Measurements from ENCODE around the gene HIBCH. TPM values are rescaled to one million over a fixed set of nuclear protein-coding genes. Genes with fewer than 3 reads are reported as not detected.
"Not testable (repeated sequence)": the region's sequence is repeated elsewhere in the genome, so short reads cannot be mapped to it uniquely, and the experiment has no call there.

HIBCH gene
- total RNA-seq, 1 donor from 2014 or later: 64.0 TPM

- peaks cover 18% of the 10 kb centered on the region for H3K36me3 Mint-ChIP-seq
- no peak overlapping the region for H3K4me3 Mint-ChIP-seq
- H3K27me3 Mint-ChIP-seq (ENCODE audit: low read depth): no peaks in the 10 kb centered on the region
- H3K27ac Mint-ChIP-seq: no peak overlapping the region
- H3K4me1 Mint-ChIP-seq: peaks cover 22% of the 10 kb centered on the region
- H3K9me3 Mint-ChIP-seq: no peaks in the 10 kb centered on the region
- TF ChIP-seq, protein P1, sequence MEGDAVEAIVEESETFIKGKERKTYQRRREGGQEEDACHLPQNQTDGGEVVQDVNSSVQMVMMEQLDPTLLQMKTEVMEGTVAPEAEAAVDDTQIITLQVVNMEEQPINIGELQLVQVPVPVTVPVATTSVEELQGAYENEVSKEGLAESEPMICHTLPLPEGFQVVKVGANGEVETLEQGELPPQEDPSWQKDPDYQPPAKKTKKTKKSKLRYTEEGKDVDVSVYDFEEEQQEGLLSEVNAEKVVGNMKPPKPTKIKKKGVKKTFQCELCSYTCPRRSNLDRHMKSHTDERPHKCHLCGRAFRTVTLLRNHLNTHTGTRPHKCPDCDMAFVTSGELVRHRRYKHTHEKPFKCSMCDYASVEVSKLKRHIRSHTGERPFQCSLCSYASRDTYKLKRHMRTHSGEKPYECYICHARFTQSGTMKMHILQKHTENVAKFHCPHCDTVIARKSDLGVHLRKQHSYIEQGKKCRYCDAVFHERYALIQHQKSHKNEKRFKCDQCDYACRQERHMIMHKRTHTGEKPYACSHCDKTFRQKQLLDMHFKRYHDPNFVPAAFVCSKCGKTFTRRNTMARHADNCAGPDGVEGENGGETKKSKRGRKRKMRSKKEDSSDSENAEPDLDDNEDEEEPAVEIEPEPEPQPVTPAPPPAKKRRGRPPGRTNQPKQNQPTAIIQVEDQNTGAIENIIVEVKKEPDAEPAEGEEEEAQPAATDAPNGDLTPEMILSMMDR (IDR thresholded peaks at IDR 0.05; ENCODE audit: unreplicated experiment): no peak
- DNase-seq (ENCODE audit: low spot score in 2 of 2, unreplicated experiment in 2 of 2): no peak
Measured at GRCh38 chr2:190313880-190314279, 5.7 kb downstream of the HIBCH start.

GRCh38 chr2:190312635-190313025 is 7.0 kb downstream of the HIBCH start:
- DNase-seq (ENCODE audit: low spot score in 2 of 2, unreplicated experiment in 2 of 2); H3K27me3 Mint-ChIP-seq (ENCODE audit: low read depth); H3K9me3 Mint-ChIP-seq; H3K4me3 Mint-ChIP-seq; H3K27ac Mint-ChIP-seq: not testable (repeated sequence)
- Mint-ChIP-seq H3K4me1 (peaks cover 12% of the 10 kb centered on the region), H3K36me3 (peaks cover 23% of the 10 kb centered on the region)

DNA sequence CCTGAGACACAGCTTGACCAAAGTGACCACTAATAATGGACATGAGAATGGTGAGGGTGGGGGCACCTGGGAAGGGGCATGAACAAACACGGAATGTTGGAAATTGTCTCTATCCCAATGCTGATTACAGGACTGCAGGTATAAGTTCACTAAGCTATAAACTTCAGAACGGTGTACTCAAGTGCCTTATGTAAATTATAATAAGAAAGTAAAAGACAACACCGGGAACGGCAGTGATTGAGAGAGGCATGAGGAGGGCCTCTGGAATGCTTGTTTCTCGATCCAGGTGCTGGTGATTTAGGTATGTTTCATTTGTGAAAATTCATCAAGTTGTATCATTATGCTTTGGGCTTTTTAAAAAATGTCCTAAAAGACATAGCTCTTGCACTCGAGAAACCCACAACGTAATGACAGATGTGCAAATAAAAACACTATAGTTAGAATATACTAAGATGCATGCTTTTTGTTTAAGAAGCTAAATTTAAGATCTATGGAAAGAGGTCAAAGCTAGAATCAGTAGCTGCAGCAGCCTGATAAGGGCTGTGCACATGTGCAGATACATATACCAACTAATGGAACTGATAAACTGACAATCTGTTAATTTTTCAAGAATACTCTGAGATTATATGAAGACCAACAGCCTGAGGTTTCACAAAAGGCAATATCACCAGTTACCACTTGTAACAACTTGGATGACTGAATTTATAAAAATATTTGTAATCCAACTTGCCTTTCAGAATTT is 7.6 kb downstream of the HIBCH start:
- Mint-ChIP-seq H3K27me3 (ENCODE audit: low read depth) (no peaks in the 10 kb centered on the region), H3K36me3 (peaks cover 25% of the 10 kb centered on the region), H3K27ac (no peak overlapping the region), H3K9me3 (no peaks in the 10 kb centered on the region), H3K4me3 (no peak overlapping the region), H3K4me1 (peaks cover 7% of the 10 kb centered on the region)
- TF ChIP-seq, protein P1 (IDR thresholded peaks at IDR 0.05; ENCODE audit: unreplicated experiment): no peak
- DNase-seq (ENCODE audit: low spot score in 2 of 2, unreplicated experiment in 2 of 2): no peak

GRCh38 chr2:190308031-190308430 is 11.6 kb downstream of the HIBCH start:
- H3K4me1 Mint-ChIP-seq: peaks cover 6% of the 10 kb centered on the region
- TF ChIP-seq, protein P1 (IDR thresholded peaks at IDR 0.05; ENCODE audit: unreplicated experiment): no peak
- no peaks in the 10 kb centered on the region for H3K27me3 Mint-ChIP-seq (ENCODE audit: low read depth)
- DNase-seq (ENCODE audit: low spot score in 2 of 2, unreplicated experiment in 2 of 2): no peak
- no peak overlapping the region for H3K27ac Mint-ChIP-seq
- H3K4me3 Mint-ChIP-seq: no peak overlapping the region
- H3K9me3 Mint-ChIP-seq: no peaks in the 10 kb centered on the region
- peaks cover 38% of the 10 kb centered on the region for H3K36me3 Mint-ChIP-seq

DNA sequence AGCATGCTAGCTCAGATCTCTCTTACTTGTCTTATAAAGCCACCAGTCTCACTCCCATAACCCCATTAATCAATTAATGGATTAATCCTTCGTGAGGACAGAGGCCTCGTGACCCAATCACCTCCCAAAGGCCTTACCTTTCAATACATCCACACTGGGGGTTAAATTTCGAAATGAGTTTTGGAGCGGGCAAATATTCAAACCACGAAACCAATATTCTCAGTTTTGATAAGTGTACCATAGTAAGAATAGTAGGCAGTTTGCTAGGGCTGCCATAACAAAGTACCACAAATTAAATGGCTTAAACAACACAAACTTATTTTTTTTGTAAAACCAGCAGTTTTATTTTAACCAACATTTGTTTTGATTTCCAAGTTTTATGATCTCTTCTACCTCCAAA is 15.2 kb downstream of the HIBCH start:
- no peak overlapping the region for H3K27ac Mint-ChIP-seq
- peaks cover 8% of the 10 kb centered on the region for H3K4me1 Mint-ChIP-seq
- peaks cover 56% of the 10 kb centered on the region for H3K36me3 Mint-ChIP-seq
- DNase-seq (ENCODE audit: low spot score in 2 of 2, unreplicated experiment in 2 of 2): no peak
- H3K27me3 Mint-ChIP-seq (ENCODE audit: low read depth): no peaks in the 10 kb centered on the region
- H3K4me3 Mint-ChIP-seq: no peak overlapping the region
- H3K9me3 Mint-ChIP-seq: peaks cover 14% of the 10 kb centered on the region
- TF ChIP-seq, protein P1 (IDR thresholded peaks at IDR 0.05; ENCODE audit: unreplicated experiment): no peak

- H3K9me3 Mint-ChIP-seq: peaks cover 16% of the 10 kb centered on the region
- TF ChIP-seq, protein P1 (IDR thresholded peaks at IDR 0.05; ENCODE audit: unreplicated experiment): no peak
- H3K36me3 Mint-ChIP-seq: peaks cover 59% of the 10 kb centered on the region
- H3K4me1 Mint-ChIP-seq: peaks cover 8% of the 10 kb centered on the region
- H3K4me3 Mint-ChIP-seq: no peak overlapping the region
- no peak for DNase-seq (ENCODE audit: low spot score in 2 of 2, unreplicated experiment in 2 of 2)
- no peaks in the 10 kb centered on the region for H3K27me3 Mint-ChIP-seq (ENCODE audit: low read depth)
- peak overlapping the region; percentile 17 for H3K27ac Mint-ChIP-seq
Measured at GRCh38 chr2:190303647-190304046, 16.0 kb downstream of the HIBCH start.
